SK-N-SH (cell line): ENCODE results near the gene MYL12A.

ENCODE experiments used
- CTCF ChIP-seq: fragments of 200-600 bp; sonication (generic); IDR thresholded peaks from 2 replicates; pipeline ENCODE4 v1.6.1; 2017; ENCODE audit warnings: antibody characterized with exemption, mild to moderate bottlenecking, moderate library complexity
- ELF1 ChIP-seq: IDR thresholded peaks from 2 replicates; pipeline ENCODE4 v1.4.0; 2012
- EP300 ChIP-seq, 2 experiments: IDR thresholded peaks; 2 replicates each; pipeline versions ENCODE4 v1.4.0 to v1.6.1; 2012; ENCODE audit warnings: borderline replicate concordance in 1 of 2, low read depth in 1 of 2, low read length in 1 of 2
- EZH2phosphoT487 ChIP-seq: fragments of 200-600 bp; sonication (generic); IDR thresholded peaks from 2 replicates; pipeline ENCODE4 v1.6.1; 2017; ENCODE audit warnings: low read depth, mixed run types, mild to moderate bottlenecking, antibody characterized with exemption, moderate library complexity, borderline replicate concordance
- JUND ChIP-seq: IDR thresholded peaks from 2 replicates; pipeline ENCODE4 v1.4.0; 2012
- MAX ChIP-seq: IDR thresholded peaks from 2 replicates; pipeline ENCODE4 v1.4.0; 2012; ENCODE audit warnings: low read depth
- NFIC ChIP-seq: IDR thresholded peaks from 2 replicates; pipeline ENCODE4 v1.4.0; 2012; ENCODE audit warnings: borderline replicate concordance
- RFX5 ChIP-seq: IDR thresholded peaks from 2 replicates; pipeline ENCODE4 v1.6.1; 2012; ENCODE audit warnings: mild to moderate bottlenecking, improper control_type of control experiment, low read length
- SMC3 ChIP-seq: IDR thresholded peaks from 2 replicates; pipeline ENCODE4 v1.6.1; 2012; ENCODE audit warnings: low read depth, low read length, improper control_type of control experiment
- TAF1 ChIP-seq: IDR thresholded peaks from 2 replicates; pipeline ENCODE4 v1.6.1; 2012; ENCODE audit warnings: low read depth, mild to moderate bottlenecking, low read length, moderate library complexity, borderline replicate concordance
- USF2 ChIP-seq: fragments of 150-350 bp; IDR thresholded peaks from 2 replicates; pipeline ENCODE4 v1.6.1; 2017; ENCODE audit warnings: antibody characterized with exemption, low read length, low read depth, borderline replicate concordance
- YY1 ChIP-seq: IDR thresholded peaks from 2 replicates; pipeline ENCODE4 v1.4.0; 2012; ENCODE audit warnings: low read depth, mild to moderate bottlenecking
- ZBTB33 ChIP-seq: IDR thresholded peaks from 2 replicates; pipeline ENCODE4 v1.4.0; 2012; ENCODE audit warnings: low read depth, borderline replicate concordance

GRCh38 chr18:3304832-3305231 lies 57.2 kb downstream of the MYL12A start:
- TF ChIP-seq CTCF (no peak), RFX5 (no peak), MAX (no peak), NFIC (no peak), ELF1 (no peak), JUND (no peak), EP300 (IDR thresholded peaks at IDR 0.05; ENCODE audit: borderline replicate concordance in 1 of 2, low read depth in 1 of 2, low read length in 1 of 2) (no peak), EZH2phosphoT487 (no peak), SMC3 (no peak), USF2 (no peak), TAF1 (no peak), ZBTB33 (no peak), YY1 (no peak)
